ENCODE data around the gene SOX13.

GRCh38 chr1:204104331-204105130, 31.6 kb downstream of the SOX13 start:
- TF ChIP-seq CTCF (IDR thresholded peaks at IDR 0.05): no peak
- TF ChIP-seq POLR2A (IDR thresholded peaks at IDR 0.05): no peak

Data from heart left ventricle (tissue), 13 donors.